ENCODE data around the gene BASP1. TPM values are rescaled to one million over a fixed set of nuclear protein-coding genes. Genes with fewer than 3 reads are reported as not detected.
A peak's percentile ranks its signal among the peaks of the same experiment; 100 is the strongest.
"Not testable (repeated sequence)": the region's sequence is repeated elsewhere in the genome, so short reads cannot be mapped to it uniquely, and the experiment has no call there.

BASP1 gene
- total and polyA plus RNA-seq, 8 donors, result 0.23 to 8.3 (median 1.8) TPM

DNA sequence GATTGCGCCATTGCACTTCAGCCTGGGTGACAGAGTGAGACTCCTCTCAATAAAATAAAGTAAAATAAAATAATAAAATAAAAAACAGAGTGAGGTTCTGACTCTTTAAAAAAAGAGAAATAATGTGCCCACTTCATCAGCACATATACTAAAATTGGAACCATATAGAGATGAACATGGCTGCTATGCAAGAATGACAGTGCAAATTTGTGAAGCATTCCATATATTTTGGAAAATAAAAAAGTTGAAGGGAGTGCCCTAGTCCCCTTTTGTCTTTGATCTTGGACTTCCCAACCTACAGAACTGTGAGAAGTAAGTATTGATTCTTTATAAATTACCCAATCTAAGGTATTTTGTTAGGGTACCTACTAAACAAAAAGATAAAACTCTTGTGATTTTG is 23.1 kb downstream of the BASP1 start:
- FAIRE-seq, result no peak
- no peaks in the 10 kb centered on the region for H3K4me1 ChIP-seq
- H3K27ac ChIP-seq, result no peak overlapping the region
- intact Hi-C loops (cut with DNase I), result no loop called here
- no peak for DNase-seq
- TF ChIP-seq CTCF (IDR thresholded peaks at IDR 0.05), result no peak
- H3K27me3 ChIP-seq, result no peaks in the 10 kb centered on the region
- 98 to 100% methylated on average over 1 of the region's 1 CpG for WGBS, 2 donors
- no peaks in the 10 kb centered on the region for H3K9me3 ChIP-seq
- no peak for ATAC-seq
- H3K36me3 ChIP-seq, result no peaks in the 10 kb centered on the region
- no peak overlapping the region for H3K4me3 ChIP-seq

- no peaks in the 10 kb centered on the region for H3K9me3 ChIP-seq
- intact Hi-C loops (cut with DNase I), result no loop called here
- H3K27ac ChIP-seq, result no peak overlapping the region
- 62 to 66% methylated on average over 7 of the region's 7 CpGs for WGBS, 2 donors
- H3K4me3 ChIP-seq, result no peak overlapping the region
- FAIRE-seq, result no peak
- no peaks in the 10 kb centered on the region for H3K27me3 ChIP-seq
- no peaks in the 10 kb centered on the region for H3K4me1 ChIP-seq
- DNase-seq, result no peak
- no peaks in the 10 kb centered on the region for H3K36me3 ChIP-seq
- ATAC-seq, result no peak
- no peak for TF ChIP-seq CTCF (IDR thresholded peaks at IDR 0.05)
These were observed 24.2 kb downstream of the BASP1 start for GRCh38 chr5:17241635-17242034.

GRCh38 chr5:17243287-17244063 is 26.0 kb downstream of the BASP1 start:
- Histone ChIP-seq H3K4me3 (no peak overlapping the region), H3K36me3 (no peaks in the 10 kb centered on the region), H3K27me3 (no peaks in the 10 kb centered on the region), H3K9me3 (no peaks in the 10 kb centered on the region), H3K4me1 (no peaks in the 10 kb centered on the region), H3K27ac (no peak overlapping the region)
- no peak for TF ChIP-seq CTCF (IDR thresholded peaks at IDR 0.05)
- 72 to 84% methylated on average over 12 of the region's 12 CpGs for WGBS, 2 donors
- FAIRE-seq, result no peak
- no peak for DNase-seq
- intact Hi-C loops (cut with DNase I), result no loop called here
- no peak for ATAC-seq

DNA sequence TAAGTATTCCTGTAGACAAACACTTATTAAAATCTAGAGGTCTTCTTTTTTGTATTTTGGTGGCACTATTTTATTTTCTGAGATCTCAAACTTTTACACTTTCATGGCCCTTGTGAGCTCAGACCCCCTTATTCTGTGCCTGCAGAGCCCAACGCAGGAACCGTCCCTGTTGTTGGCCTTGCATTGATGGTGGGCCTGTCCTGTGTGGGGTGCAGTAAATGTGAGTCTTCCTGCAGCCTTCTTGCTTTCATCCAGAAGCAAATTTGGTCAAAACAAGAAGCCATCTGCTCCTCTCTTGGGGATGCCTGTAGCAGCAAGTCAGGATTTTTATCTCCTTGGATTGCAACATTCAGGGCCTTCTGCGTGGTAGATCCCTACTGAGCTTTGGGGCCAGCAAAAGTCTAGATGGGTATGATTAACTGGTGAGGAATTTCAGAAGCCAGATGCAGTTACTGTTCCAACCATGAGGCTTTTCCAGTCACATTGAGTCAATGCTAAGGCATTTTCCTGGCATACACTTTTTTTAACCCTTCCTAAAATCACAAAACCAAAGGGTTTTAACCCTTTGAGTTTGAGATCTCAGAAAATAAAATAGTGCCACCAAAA is 31.7 kb downstream of the BASP1 start:
- no peak for DNase-seq
- WGBS, 2 donors, result 77 to 86% methylated on average over 3 of the region's 3 CpGs
- H3K36me3 ChIP-seq, result no peaks in the 10 kb centered on the region

GRCh38 chr5:17249841-17250240 is 32.4 kb downstream of the BASP1 start:
- H3K9me3 ChIP-seq; H3K4me1 ChIP-seq; H3K27me3 ChIP-seq; ATAC-seq; H3K36me3 ChIP-seq; DNase-seq; H3K27ac ChIP-seq; intact Hi-C loops (cut with DNase I); FAIRE-seq; H3K4me3 ChIP-seq: not testable (repeated sequence)
- WGBS, 2 donors, result 85 to 91% methylated on average over 6 of the region's 6 CpGs

More for the DNA sequence above, 31.7 kb downstream of the BASP1 start:
- no peak overlapping the region for H3K4me3 ChIP-seq
- intact Hi-C loops (cut with DNase I), result no loop called here
- H3K9me3 ChIP-seq, result no peaks in the 10 kb centered on the region
- H3K4me1 ChIP-seq, result no peaks in the 10 kb centered on the region
- no peak for TF ChIP-seq CTCF (IDR thresholded peaks at IDR 0.05)
- H3K27ac ChIP-seq, result no peak overlapping the region
- FAIRE-seq (no peak), ATAC-seq (peak in 3 of 4 donors; percentile 18 to 59 (median 38))
- no peaks in the 10 kb centered on the region for H3K27me3 ChIP-seq
